Stimulated activated CD4-positive, alpha-beta T cell treated with anti-CD3 and anti-CD28 coated beads, TNF-alpha, amount 100 ng/mL, for 1 hour (primary cell): ENCODE measurements around the gene TGFBI.

Experiments
- DNase-seq, 3 donors: peaks; one replicate each; pipeline ENCODE4 v3.0.0-alpha.2; 2020; ENCODE audit warnings: low read depth in 3 of 3, low spot score in 1 of 3

TGFBI gene

DNA sequence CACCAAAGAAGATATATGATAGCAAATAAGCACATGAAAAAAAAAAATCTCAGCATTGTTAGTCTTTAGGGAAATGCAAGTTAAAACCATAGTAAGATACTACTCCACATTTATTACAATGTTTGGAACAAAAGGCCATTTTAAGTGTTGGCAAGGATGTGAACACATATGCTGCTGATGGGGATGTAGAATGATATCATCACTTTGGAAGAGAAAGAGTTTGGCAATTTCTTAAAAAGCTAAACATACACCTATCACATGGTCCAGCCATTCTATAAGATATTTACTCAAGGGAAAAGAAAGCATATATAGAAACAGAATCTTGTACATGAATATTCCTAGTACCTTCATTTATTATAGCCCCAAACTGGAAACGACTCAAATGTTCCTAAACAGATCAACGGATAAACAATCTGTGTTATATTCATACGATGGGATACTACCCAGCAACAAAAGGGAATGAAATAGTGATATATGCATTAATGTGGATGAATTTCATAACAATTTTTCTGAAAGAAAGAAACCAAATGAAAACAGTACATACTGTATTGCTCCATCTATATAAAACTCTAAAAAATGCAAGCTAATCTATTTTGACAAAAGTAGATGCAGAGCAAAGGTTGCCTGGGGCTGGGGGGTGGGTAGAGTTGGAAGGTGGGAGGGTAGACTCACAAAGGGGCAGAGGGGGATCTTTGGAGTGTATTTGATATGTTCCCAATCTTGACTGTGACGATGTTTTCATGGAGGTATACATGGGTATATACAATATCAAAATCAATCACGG lies 58.2 kb downstream of the TGFBI start:
- no peak for DNase-seq

DNA sequence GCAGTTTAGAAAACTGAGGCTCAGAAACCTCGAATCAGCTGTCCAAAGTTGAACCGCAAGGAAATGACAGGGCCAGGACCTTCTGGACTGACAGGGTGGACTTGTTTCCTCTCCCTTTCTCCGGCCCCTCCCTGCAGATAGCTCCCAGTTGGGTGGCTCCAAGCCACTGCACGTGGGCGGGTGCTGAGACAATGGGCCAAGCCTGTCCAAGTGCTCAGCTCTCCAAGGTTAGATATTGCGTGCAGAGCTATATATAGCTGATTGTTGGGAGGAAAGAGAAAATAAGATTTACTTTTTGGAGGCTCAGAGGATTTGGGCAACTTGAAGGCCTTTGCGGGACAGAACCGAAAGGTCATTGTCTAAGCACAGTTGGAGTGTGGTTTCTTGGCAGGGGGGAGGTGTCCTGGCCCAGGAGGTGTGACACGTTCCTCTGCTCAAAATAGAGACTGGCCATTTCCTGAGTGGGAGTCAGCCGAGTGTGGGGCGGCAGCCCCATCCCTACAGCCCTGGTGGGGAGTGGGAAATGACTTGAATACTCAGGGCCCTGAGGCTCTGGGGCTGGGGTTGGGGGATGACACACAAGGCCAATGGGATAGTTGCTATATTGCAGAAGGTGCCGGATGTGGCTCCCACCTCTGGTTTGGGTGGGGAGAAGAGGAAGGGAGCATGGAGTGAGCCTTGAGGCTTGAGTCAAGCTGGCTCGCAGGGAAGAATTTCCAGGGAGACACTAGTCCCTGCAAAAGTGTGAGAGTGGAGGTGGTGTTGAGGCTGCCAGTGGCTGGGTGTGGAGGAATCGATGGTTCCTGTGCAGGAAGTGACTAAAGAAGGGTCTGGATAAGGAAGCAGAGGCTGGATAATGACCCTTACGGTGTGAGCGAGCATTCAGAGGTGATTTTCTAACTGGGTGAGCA lies 59.4 kb downstream of the TGFBI start:
- no peak for DNase-seq

DNA sequence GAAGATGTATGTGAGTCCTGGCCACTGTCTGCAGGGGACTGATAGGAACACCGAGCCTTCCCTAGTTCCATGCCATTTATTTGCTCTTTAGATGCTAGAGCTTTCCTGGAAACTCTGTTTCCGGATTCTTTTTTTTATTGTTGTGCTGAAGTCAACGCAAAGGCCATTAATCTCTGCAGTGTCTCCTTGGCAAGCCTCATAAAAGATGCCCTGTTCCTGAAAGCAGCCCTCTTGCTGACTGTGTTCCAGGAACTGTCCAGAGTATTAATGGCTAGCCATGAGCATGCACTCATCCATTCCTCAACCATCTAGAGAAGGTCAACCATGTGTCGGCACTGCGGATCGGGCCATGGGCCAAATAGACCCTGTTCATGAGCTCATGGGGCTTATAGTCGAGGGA lies 61.0 kb downstream of the TGFBI start:
- no peak for DNase-seq

- DNase-seq = no peak
Measured at GRCh38 chr5:136090319-136090718, 61.5 kb downstream of the TGFBI start.

GRCh38 chr5:136094189-136094912 lies 65.6 kb downstream of the TGFBI start:
- DNase-seq = no peak

GRCh38 chr5:136094913-136095641 lies 66.3 kb downstream of the TGFBI start:
- DNase-seq = no peak

- no peak for DNase-seq
Measured at GRCh38 chr5:136098176-136098575, 69.4 kb downstream of the TGFBI start.

GRCh38 chr5:136099870-136100269 lies 71.1 kb downstream of the TGFBI start:
- no peak for DNase-seq

DNA sequence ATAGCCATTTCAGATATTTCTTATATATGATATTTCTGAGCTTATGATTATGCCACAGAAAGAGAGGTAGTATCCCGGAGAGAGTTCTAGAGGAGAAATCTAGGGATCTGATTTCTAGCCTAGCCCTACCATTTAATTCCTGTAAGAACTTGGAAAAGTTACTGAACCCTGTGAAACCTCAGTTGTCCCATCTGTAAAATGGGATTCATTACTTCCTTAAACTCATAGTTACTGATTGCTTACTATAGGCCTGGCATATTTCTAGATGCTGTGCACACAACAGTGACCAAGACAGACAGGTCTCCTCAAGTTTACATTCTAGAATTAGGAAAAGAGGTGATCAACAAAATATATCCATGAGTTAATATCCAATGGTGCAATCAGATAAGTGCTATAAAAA lies 73.1 kb downstream of the TGFBI start:
- no peak for DNase-seq

- DNase-seq = no peak
Measured at GRCh38 chr5:136103118-136103517, 74.3 kb downstream of the TGFBI start.

- no peak for DNase-seq
Measured at GRCh38 chr5:136104306-136104965, 75.6 kb downstream of the TGFBI start.

DNA sequence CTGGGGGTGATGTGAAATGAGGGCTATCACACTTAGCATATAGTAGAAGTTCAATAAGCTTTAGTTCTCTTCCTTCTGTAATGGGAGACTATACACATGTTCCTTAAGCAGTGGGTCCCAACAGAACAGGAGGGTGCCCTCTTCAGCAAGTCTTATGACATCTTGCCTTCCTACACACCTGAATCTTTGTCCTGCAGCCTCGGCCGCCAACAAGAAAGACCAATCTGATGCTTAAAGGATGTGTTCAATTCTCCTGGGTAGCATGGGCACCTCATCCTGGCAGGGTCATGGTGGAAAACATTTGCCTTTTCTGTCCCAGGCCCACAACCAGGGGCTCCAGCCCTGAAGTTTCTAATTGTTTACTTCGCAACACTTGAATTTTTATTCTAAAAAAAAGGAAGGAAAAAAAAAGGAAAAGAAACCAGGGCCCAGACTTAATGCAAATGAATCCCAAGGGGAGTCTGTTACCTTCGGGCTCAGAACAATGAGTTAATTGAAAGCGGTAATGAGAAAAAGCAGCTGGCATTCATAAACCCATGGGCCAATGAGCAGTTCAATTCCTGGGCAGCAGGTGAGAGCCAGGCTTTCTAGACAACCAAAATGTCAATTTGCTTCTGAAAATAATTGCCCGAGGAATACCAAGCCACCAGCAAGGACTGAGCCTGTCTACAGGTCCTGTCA lies 77.7 kb downstream of the TGFBI start:
- no peak for DNase-seq

- DNase-seq = no peak
Measured at GRCh38 chr5:136108180-136108611, 79.4 kb downstream of the TGFBI start.

DNA sequence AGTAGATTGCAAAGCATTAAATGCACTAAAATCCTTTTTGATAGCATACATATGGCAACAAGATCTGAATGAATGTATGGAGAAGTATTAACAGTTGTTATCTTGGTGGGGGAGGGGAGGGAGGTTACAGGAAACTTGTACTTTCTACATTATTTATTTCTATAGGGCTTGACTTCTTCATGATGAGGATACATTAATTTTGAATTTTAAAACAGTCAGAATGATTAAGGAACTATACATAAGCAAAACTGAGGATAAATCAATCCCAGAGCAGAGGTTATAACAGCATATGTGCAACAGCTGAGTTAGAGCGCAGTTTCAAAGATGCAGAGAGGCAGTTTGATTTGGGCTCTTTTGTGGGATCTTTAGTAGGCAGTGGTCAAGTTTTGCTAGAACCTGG lies 80.0 kb downstream of the TGFBI start:
- DNase-seq = no peak

DNA sequence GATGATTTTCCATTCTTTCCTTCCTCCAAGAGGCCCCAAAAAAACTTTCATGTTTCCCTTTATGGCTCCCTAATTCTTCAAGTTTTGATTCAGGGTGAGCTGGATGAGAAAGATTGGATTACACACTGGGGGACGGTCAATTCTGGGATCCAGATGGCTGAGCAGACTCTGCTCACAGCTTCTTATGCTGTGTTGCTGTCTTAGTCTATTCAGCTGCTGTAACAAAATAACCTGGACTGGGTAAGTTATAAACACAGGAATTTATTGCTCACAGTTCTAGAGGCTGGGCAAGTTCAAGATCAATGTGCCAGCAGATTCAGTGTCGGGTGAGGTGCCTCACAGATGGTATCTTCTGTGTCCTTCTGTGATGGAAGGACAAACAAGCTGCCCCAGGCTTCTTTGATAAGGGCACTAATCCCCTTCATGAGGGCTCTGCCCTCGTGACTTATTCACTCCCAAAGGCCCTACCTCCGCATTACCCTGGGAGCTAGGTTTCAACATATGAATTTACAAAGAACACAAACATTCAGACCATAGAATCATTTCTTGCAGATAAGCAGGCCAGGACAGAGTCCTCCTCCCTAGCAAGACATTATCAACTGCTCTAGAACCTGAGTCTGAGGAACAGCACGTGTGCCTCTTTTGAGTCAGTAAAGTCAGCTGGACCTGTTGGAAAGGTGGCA lies 80.8 kb downstream of the TGFBI start:
- DNase-seq = no peak
